HEK293T (cell line): ENCODE results near the gene TWIST2.
A peak's percentile ranks its signal among the peaks of the same experiment; 100 is the strongest.

Experiments used
- CTCF ChIA-PET: fragments of 350-600 bp; formaldehyde crosslinking; extraction: SDS; loops from one replicate; lab custom pipeline; 2021; ENCODE audit warnings: antibody characterized with exemption, inconsistent platforms; lab: Yijun Ruan, JAX
- POLR2A ChIA-PET: fragments of 350-600 bp; formaldehyde crosslinking; extraction: SDS; loops from one replicate; lab custom pipeline; 2020; ENCODE audit warnings: antibody characterized with exemption, inconsistent platforms; lab: Yijun Ruan, JAX
- DNase-seq: peaks from one replicate; pipeline ENCODE4 v3.0.0; 2012; ENCODE audit warnings: mixed read lengths; ENCODE audit errors: extremely low spot score
- ARNT ChIP-seq: fragments of 450-650 bp; IDR thresholded peaks from 2 replicates; pipeline ENCODE4 v1.6.1; 2017; ENCODE audit warnings: mild to moderate bottlenecking
- BHLHE40 ChIP-seq: fragments of 450-650 bp; IDR thresholded peaks from 2 replicates; pipeline ENCODE4 v1.6.1; 2016; ENCODE audit warnings: mild to moderate bottlenecking, moderate library complexity, borderline replicate concordance
- CTBP1 ChIP-seq: fragments of 450-650 bp; IDR thresholded peaks from 2 replicates; pipeline ENCODE4 v1.6.1; 2016; ENCODE audit warnings: borderline replicate concordance
- ELF4 ChIP-seq: fragments of 450-650 bp; IDR thresholded peaks from 2 replicates; pipeline ENCODE4 v1.6.1; 2017; ENCODE audit warnings: antibody characterized with exemption
- FOXA1 ChIP-seq: fragments of 450-650 bp; IDR thresholded peaks from 2 replicates; pipeline ENCODE4 v1.6.1; 2016; ENCODE audit warnings: mild to moderate bottlenecking
- FOXK2 ChIP-seq: fragments of 450-650 bp; IDR thresholded peaks from 2 replicates; pipeline ENCODE4 v1.6.1; 2016; ENCODE audit warnings: mild to moderate bottlenecking
- FOXM1 ChIP-seq: fragments of 450-650 bp; IDR thresholded peaks from 2 replicates; pipeline ENCODE4 v1.6.1; 2017; ENCODE audit warnings: mild to moderate bottlenecking, borderline replicate concordance
- HDGF ChIP-seq: fragments of 450-650 bp; IDR thresholded peaks from 2 replicates; pipeline ENCODE4 v1.6.1; 2017; ENCODE audit warnings: antibody characterized with exemption, borderline replicate concordance
- L3MBTL2 ChIP-seq: fragments of 450-650 bp; conservative IDR thresholded peaks from 2 replicates; pipeline ENCODE4 v1.6.1; 2016; ENCODE audit warnings: mild to moderate bottlenecking
- LEF1 ChIP-seq: fragments of 450-650 bp; IDR thresholded peaks from 2 replicates; pipeline ENCODE4 v1.6.1; 2017; ENCODE audit warnings: mild to moderate bottlenecking, borderline replicate concordance
- NFRKB ChIP-seq: fragments of 450-650 bp; IDR thresholded peaks from 2 replicates; pipeline ENCODE4 v1.6.1; 2016; ENCODE audit warnings: mild to moderate bottlenecking, moderate library complexity
- SP1 ChIP-seq: fragments of 450-650 bp; IDR thresholded peaks from 2 replicates; pipeline ENCODE4 v1.6.1; 2017
- SUZ12 ChIP-seq: fragments of 450-650 bp; IDR thresholded peaks from 2 replicates; pipeline ENCODE4 v1.6.1; 2016; ENCODE audit warnings: mild to moderate bottlenecking
- TARDBP ChIP-seq: fragments of 450-650 bp; IDR thresholded peaks from 2 replicates; pipeline ENCODE4 v1.6.1; 2016
- ZNF384 ChIP-seq: fragments of 450-650 bp; IDR thresholded peaks from 2 replicates; pipeline ENCODE4 v1.6.1; 2016
- TF ChIP-seq, protein P1 (sequence below): fragments of 450-650 bp; IDR thresholded peaks from 2 replicates; pipeline ENCODE4 v1.6.1; 2016

Gene TWIST2

DNA sequence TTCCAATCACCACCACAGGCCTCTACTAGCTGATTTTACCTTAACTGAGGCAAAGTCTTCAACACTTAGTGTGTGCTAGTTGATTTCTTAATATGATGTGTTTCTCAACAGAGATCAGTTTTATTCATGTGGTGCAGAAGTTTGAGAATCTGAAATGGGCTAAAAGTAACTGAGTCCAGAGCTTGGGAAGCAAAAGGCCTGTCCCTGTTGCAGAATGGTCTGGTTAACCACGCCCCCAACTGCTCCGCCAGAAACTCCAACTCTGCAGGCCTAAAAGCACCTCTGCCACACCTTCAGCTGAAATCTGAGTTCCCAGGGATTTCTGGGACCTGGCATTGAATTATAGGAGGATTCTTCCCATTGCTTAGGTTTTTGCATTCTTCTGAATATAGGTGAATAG lies 44.9 kb downstream of the TWIST2 start:
- no peak for DNase-seq
- POLR2A ChIA-PET = no interaction called here
- CTCF ChIA-PET = no interaction called here
- TF ChIP-seq ELF4 = no peak

DNA sequence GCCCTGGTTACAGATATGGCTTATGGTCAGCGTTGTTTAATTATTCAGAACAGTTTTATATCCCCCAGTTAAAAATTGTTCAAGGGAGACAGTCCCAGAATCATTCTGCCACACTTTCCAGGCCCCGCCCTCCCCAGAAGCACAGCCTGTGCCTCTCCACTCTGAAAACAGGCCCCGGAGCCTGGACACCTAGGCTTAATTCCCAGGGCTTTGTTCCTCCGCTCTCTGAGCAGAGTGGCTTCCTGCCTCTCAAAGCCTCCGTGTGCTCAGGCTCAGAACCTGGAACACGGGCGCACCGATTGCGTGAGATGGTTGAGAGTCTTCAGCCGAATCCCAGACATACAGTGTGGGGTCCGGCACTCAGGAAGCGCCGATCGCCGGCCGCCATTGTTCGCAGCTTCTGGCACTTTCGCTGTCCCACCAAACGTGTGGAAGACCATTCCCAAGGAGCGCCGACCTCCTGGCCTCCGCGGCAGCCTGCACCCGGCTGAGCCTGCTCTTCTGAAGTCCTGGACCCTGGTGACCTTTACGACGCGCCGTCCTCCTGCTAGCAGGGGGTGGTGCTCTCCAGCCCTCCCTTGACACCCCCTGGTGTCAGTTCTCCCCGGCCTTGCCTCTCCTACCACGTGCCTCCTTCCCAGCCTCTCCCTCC lies 45.6 kb downstream of the TWIST2 start:
- ChIA-PET CTCF (no interaction called here), POLR2A (no interaction called here)
- TF ChIP-seq SP1 = no peak
- no peak for TF ChIP-seq TARDBP
- DNase-seq = no peak

DNA sequence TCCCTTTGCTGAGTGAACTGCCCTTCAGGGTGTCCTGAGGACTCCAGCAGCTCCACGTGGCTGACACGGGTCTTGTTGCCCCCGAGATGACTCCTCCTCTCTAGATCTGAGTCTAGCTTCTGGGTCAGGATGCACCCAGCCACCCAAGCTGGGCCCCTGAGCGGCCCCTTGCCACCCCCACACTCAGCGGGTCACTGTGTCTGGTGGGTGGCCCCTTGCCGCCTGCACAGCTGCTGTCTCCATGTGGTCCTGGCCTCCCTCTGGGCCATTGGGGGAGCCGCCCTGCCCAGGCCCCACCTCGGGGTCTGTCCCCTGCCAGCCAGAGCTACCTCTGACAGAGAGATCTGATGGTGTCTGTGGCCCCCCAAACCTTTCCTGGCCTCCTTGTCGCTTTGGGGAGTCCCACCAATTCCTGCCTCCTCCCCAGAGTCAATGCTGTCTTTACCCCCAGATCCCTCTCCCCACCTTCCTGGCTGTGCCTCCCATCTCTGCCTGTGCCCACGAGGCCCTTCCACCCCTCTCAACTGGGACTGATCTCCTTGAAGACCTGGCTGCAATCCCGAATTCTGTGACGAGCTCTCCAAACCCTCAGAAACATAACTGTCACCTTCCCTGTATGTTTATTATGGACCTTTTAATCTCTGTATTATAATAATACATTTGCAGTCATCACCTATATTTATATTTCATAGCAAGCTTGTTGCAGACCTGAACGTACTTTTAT lies 46.5 kb downstream of the TWIST2 start:
- CTCF ChIA-PET = no interaction called here
- POLR2A ChIA-PET = no interaction called here
- TF ChIP-seq NFRKB = no peak
- TF ChIP-seq CTBP1 = no peak
- TF ChIP-seq, protein P1, sequence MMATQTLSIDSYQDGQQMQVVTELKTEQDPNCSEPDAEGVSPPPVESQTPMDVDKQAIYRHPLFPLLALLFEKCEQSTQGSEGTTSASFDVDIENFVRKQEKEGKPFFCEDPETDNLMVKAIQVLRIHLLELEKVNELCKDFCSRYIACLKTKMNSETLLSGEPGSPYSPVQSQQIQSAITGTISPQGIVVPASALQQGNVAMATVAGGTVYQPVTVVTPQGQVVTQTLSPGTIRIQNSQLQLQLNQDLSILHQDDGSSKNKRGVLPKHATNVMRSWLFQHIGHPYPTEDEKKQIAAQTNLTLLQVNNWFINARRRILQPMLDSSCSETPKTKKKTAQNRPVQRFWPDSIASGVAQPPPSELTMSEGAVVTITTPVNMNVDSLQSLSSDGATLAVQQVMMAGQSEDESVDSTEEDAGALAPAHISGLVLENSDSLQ = no peak
- TF ChIP-seq FOXM1 = no peak
- DNase-seq = no peak

DNA sequence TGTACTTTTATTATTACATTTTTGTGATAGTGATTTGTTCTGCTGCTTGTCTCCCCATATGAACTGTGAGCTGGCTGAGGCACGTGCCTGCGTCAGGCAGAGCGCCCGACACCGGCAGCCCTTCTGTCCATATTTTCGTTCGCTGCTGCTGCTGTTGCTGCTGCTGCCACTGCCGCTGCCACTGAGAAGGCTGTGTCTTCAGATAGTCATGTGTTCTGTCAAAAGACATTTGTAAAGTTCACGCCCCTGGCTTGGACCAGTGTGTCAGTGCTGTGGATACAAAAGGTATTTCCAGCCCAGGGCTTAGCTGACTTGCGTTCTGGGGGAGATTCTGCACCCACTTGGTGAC lies 47.0 kb downstream of the TWIST2 start:
- TF ChIP-seq HDGF = no peak
- TF ChIP-seq FOXA1 = no peak
- no peak for TF ChIP-seq ARNT
- TF ChIP-seq LEF1 = no peak
- TF ChIP-seq FOXM1 = no peak
- no peak for TF ChIP-seq TARDBP
- no peak for TF ChIP-seq CTBP1
- no peak for TF ChIP-seq ELF4
- TF ChIP-seq SUZ12 = no peak
- TF ChIP-seq L3MBTL2 = no peak
- TF ChIP-seq BHLHE40 = no peak
- no peak for TF ChIP-seq NFRKB
- TF ChIP-seq ZNF384 = no peak
- no peak for TF ChIP-seq SP1
- no peak for DNase-seq
- POLR2A ChIA-PET = no interaction called here
- CTCF ChIA-PET = no interaction called here

DNA sequence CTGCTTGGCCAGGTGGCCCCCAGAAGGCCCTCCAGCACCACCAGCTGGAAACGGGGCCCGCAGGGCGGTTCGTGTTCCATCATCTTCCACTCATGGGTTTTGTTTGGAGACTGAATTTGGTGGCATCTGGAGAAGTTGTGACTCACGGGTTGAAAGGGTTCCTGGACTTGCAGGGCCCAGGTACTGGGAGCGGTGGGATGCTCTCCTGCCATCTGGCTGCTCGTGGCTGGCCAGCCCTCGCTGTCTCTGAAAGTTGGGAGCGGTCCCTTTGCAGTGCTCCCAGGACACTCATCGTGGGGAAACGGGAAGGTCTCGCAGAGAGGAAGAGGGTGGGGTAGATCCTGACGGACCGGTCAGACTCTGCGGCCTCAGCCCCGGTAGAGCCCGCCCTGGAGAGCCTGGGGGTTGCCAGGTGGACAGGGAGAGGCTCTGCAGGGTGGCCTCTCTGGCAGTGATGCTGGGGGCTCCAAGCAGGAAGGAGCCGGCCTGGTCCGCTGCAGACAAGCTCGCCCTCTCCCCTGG lies 47.5 kb downstream of the TWIST2 start:
- no peak for DNase-seq
- TF ChIP-seq NFRKB (no peak), HDGF (no peak), CTBP1 (no peak), SUZ12 (no peak), ZNF384 (no peak), BHLHE40 (no peak), FOXA1 (no peak), L3MBTL2 (no peak), TARDBP (no peak), ELF4 (no peak), FOXK2 (no peak)
- TF ChIP-seq, protein P1 = no peak
- CTCF ChIA-PET = no interaction called here
- POLR2A ChIA-PET = no interaction called here

DNA sequence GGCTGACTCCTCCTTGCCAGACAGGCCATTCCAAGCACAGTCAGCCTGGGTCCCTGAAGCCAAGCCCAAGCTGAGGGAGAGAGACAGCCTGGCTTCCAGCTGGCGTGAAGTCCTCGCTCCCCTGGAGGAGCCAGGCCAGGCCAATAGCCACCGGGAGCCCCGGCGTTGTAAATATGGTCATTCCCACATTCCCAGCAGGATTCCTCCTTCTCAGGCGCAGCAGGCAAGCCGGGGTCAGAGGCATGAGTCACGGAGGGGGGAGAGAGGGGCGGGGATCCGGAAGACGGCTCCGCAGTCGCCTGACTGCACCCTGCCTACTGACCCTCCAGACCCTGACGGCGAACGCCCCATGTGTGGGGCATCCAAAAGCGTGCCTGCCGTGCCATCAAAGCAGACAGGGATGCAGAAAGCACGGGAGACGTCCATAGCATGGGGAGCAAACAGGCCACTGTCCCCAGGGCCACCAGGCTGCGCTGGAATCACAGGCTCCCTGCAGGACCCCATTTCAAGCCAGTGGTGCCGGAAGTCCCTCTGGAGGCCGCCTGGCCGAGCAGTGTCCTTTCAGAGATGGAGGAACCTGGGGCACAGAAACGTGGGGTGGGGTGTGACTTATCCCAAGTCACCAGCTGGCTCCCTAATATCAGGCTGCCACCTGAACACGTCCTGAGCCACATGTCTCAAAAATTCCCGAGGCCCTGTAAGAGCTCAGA lies 48.2 kb downstream of the TWIST2 start:
- DNase-seq = peak; percentile 14
- ChIA-PET CTCF (no interaction called here), POLR2A (no interaction called here)
- TF ChIP-seq TARDBP (no peak), HDGF (no peak), FOXM1 (no peak), LEF1 (no peak), FOXA1 (no peak), BHLHE40 (no peak), L3MBTL2 (no peak), NFRKB (no peak), ZNF384 (no peak), SP1 (no peak), CTBP1 (no peak)
- TF ChIP-seq, protein P1 = no peak

DNA sequence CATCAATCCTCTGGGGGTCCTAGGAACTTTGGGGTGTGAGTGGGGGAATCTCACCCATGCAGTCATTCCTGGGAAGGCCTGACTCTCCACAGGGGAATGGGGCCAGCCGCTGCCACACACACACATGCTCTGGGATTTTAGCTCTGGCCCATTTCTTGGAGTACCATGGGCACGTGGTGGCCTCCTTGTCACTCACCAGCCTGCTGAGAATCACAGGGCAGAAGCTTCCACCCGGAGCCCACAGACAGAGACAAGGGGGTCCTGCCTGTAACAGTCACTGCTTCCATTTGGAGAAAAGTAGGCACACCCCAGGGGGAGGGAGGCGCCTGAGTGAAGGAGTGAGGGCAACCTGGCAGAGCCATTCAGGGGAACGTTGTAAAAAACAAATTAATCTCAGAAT lies 48.8 kb downstream of the TWIST2 start:
- DNase-seq = no peak
- ChIA-PET POLR2A (no interaction called here), CTCF (no interaction called here)
- no peak for TF ChIP-seq ELF4
- TF ChIP-seq, protein P1 = no peak
- no peak for TF ChIP-seq ZNF384
- no peak for TF ChIP-seq LEF1
- TF ChIP-seq L3MBTL2 = no peak
- TF ChIP-seq FOXM1 = no peak
- TF ChIP-seq FOXA1 = no peak
- no peak for TF ChIP-seq SP1
- no peak for TF ChIP-seq BHLHE40
- no peak for TF ChIP-seq NFRKB
- TF ChIP-seq TARDBP = no peak
- TF ChIP-seq ARNT = no peak
- TF ChIP-seq FOXK2 = no peak
- no peak for TF ChIP-seq HDGF
- TF ChIP-seq CTBP1 = no peak
- no peak for TF ChIP-seq SUZ12
